Coronary artery (tissue), 2 donors: ENCODE data around the gene CD151.
A peak's percentile ranks its signal among the peaks of the same experiment; 100 is the strongest.

Experiments used
- DNase-seq: peaks from one replicate; pipeline ENCODE4 v3.0.0-alpha.2; 2017; ENCODE audit warnings: low spot score
- H3K27ac ChIP-seq, 2 donors: fragments of 200-600 bp; sonication (generic); one replicate each; pipeline ENCODE4 v1.5.1; 2016 to 2019
- H3K4me3 ChIP-seq: fragments of 200-600 bp; sonication (generic); 2 replicates; pipeline ENCODE4 v1.5.1; 2016; ENCODE audit warnings: mild to moderate bottlenecking, moderate library complexity
- CTCF ChIP-seq: fragments of 200-600 bp; sonication (generic); IDR thresholded peaks from one replicate; pipeline ENCODE4 v1.5.1; 2019; ENCODE audit warnings: antibody characterized with exemption

Gene CD151

GRCh38 chr11:831118-831864 lies 1.5 kb upstream of the CD151 start:
- no peak overlapping the region for H3K27ac ChIP-seq
- no peak for TF ChIP-seq CTCF
- DNase-seq: no peak
- peak overlapping the region; percentile 69 for H3K4me3 ChIP-seq

- no peak for DNase-seq
- TF ChIP-seq CTCF: no peak
- Histone ChIP-seq H3K27ac (peak overlapping the region; percentile 92 to 99), H3K4me3 (peak overlapping the region; percentile 76)
Observed at GRCh38 chr11:831961-832528, 707 bp upstream of the CD151 start.

- Histone ChIP-seq H3K4me3 (peak overlapping the region; percentile 76), H3K27ac (peak overlapping the region; percentile 92 to 99)
- no peak for DNase-seq
- no peak for TF ChIP-seq CTCF
Observed at GRCh38 chr11:833114-833791, 501 bp downstream of the CD151 start.

GRCh38 chr11:833849-834311 lies 1.1 kb downstream of the CD151 start:
- H3K4me3 ChIP-seq: peak overlapping the region; percentile 76
- peak overlapping the region; percentile 92 to 99 for H3K27ac ChIP-seq
- no peak for TF ChIP-seq CTCF
- no peak for DNase-seq

- Histone ChIP-seq H3K4me3 (peak overlapping the region; percentile 76), H3K27ac (peak overlapping the region; percentile 92 to 99)
- no peak for TF ChIP-seq CTCF
- peak; percentile 94 for DNase-seq
Observed at GRCh38 chr11:834371-835316, 1.9 kb downstream of the CD151 start.

GRCh38 chr11:836274-836673 lies 3.5 kb downstream of the CD151 start:
- no peak overlapping the region for H3K4me3 ChIP-seq
- DNase-seq: no peak
- H3K27ac ChIP-seq: peak overlapping the region; percentile 68 to 92
- TF ChIP-seq CTCF: no peak
